Gastroesophageal sphincter (tissue), 4 donors: ENCODE results near the gene PBX1. TPM values are rescaled to one million over a fixed set of nuclear protein-coding genes. Genes with fewer than 3 reads are reported as not detected.

Source experiments
- ATAC-seq: fragments of 150-250 bp; one replicate; pipeline ENCODE4 v1.9.1; 2016; ENCODE audit warnings: mild to moderate bottlenecking, moderate library complexity
- H3K27ac ChIP-seq, 4 donors: fragments of 200-600 bp; sonication (generic) in 3 of 4; 1 replicate in 3 of 4; 2 replicates in 1 of 4; pipeline ENCODE4 v1.5.1; 2016 to 2019
- H3K27me3 ChIP-seq: fragments of 200-600 bp; sonication (generic); one replicate; pipeline ENCODE4 v1.5.1; 2019
- H3K36me3 ChIP-seq, 2 donors: fragments of 200-600 bp; sonication (generic); one replicate each; pipeline ENCODE4 v1.5.1; 2019; ENCODE audit warnings: control low read depth in 1 of 2
- H3K4me1 ChIP-seq, 3 donors: fragments of 200-600 bp; sonication (generic); 1 replicate in 2 of 3; 2 replicates in 1 of 3; pipeline ENCODE4 v1.5.1; 2016 to 2019; ENCODE audit warnings: control low read depth in 2 of 3
- H3K4me3 ChIP-seq, 2 donors: fragments of 200-600 bp; sonication (generic); one replicate each; pipeline ENCODE4 v1.5.1; 2019; ENCODE audit warnings: mild to moderate bottlenecking in 1 of 2, moderate library complexity in 1 of 2
- H3K9me3 ChIP-seq, 3 donors: fragments of 200-600 bp; sonication (generic); one replicate each; pipeline ENCODE4 v1.5.1; 2017 to 2019; ENCODE audit warnings: control low read depth in 2 of 3
- CTCF ChIP-seq, 4 experiments: fragments of 200-600 bp in 2 of 4; fragments of 450-650 bp in 2 of 4; sonication (generic) in 1 of 4; IDR thresholded peaks; one replicate each; pipeline ENCODE4 v1.5.1; 2017 to 2019; ENCODE audit warnings: antibody characterized with exemption in 4 of 4, mild to moderate bottlenecking in 2 of 4, moderate library complexity in 2 of 4
- EP300 ChIP-seq: sonication (generic); formaldehyde crosslinking; IDR thresholded peaks from one replicate; pipeline ENCODE4 v1.6.1; 2017; ENCODE audit warnings: antibody characterized with exemption, mild to moderate bottlenecking
- POLR2A ChIP-seq, 2 donors: fragments of 450-650 bp; IDR thresholded peaks; one replicate each; pipeline ENCODE4 v1.6.1; 2017; ENCODE audit warnings: antibody characterized with exemption in 2 of 2, mild to moderate bottlenecking in 2 of 2, moderate library complexity in 1 of 2
- POLR2AphosphoS5 ChIP-seq: sonication (generic); formaldehyde crosslinking; IDR thresholded peaks from one replicate; pipeline ENCODE4 v1.6.1; 2017; ENCODE audit warnings: antibody characterized with exemption
- WGBS, 2 donors: methylation state at CpG; one replicate each; pipeline ENCODE4 v1.1.5; 2018; ENCODE audit warnings: low coverage in 1 of 2; 5-methylcytosine and 5-hydroxymethylcytosine counted together
- total RNA-seq, 4 donors: library from RNA; depleted of rRNA; stranded (reverse); fragments of >200 nt; gene quantifications; one replicate each; pipeline ENCODE4 v1.1.0, GENCODE V29; 2016

The PBX1 gene
- total RNA-seq, 4 donors from 2014 or later, result 75.8 to 177 (median 140) TPM

- WGBS, 2 donors, result 29 to 50% methylated on average over 6 to 7 of the region's 7 CpGs
- TF ChIP-seq POLR2AphosphoS5 (no peak), EP300 (no peak), CTCF (IDR thresholded peaks at IDR 0.05) (no peak), POLR2A (IDR thresholded peaks at IDR 0.05) (no peak)
- Histone ChIP-seq H3K4me3 (no peak overlapping the region), H3K36me3 (no peaks in the 10 kb centered on the region), H3K27me3 (no peaks in the 10 kb centered on the region), H3K9me3 (no peaks in the 10 kb centered on the region), H3K27ac (peak overlapping the region; percentile 41 to 70 (median 55)), H3K4me1 (peaks cover 17 to 68% (median 20%) of the 10 kb centered on the region in 3 donors)
- ATAC-seq, result no peak
Observed at GRCh38 chr1:164759979-164760469, 201.0 kb downstream of the PBX1 start.

- Histone ChIP-seq H3K9me3 (no peaks in the 10 kb centered on the region), H3K27ac (peak overlapping the region in 3 of 4 donors; percentile 46 to 70 (median 55)), H3K36me3 (no peaks in the 10 kb centered on the region), H3K27me3 (no peaks in the 10 kb centered on the region), H3K4me3 (no peak overlapping the region), H3K4me1 (peaks cover 18 to 68% (median 23%) of the 10 kb centered on the region in 3 donors)
- TF ChIP-seq POLR2AphosphoS5 (peak; percentile 53), CTCF (IDR thresholded peaks at IDR 0.05) (no peak)
- 19 to 20% methylated on average over 5 of the region's 5 CpGs for WGBS, 2 donors
- peak; percentile 77 for ATAC-seq
Observed at GRCh38 chr1:164760569-164760968, 201.6 kb downstream of the PBX1 start.

GRCh38 chr1:164761009-164761408, 202.0 kb downstream of the PBX1 start:
- no peak for ATAC-seq
- H3K27me3 ChIP-seq, result no peaks in the 10 kb centered on the region
- H3K9me3 ChIP-seq, result no peaks in the 10 kb centered on the region
- no peaks in the 10 kb centered on the region for H3K36me3 ChIP-seq
- TF ChIP-seq EP300 (no peak), POLR2A (IDR thresholded peaks at IDR 0.05) (no peak), CTCF (IDR thresholded peaks at IDR 0.05) (no peak), POLR2AphosphoS5 (no peak)
- peaks cover 16 to 68% (median 23%) of the 10 kb centered on the region in 3 donors for H3K4me1 ChIP-seq
- H3K27ac ChIP-seq, result peak overlapping the region in 3 of 4 donors; percentile 46 to 70 (median 55)
- no peak overlapping the region for H3K4me3 ChIP-seq

GRCh38 chr1:164763098-164763497, 204.1 kb downstream of the PBX1 start:
- peak overlapping the region in 1 of 4 donors; percentile 21 for H3K27ac ChIP-seq
- 100% methylated on average over 2 of the region's 2 CpGs; no CpG with 5 or more reads in 1 of the 2 donors for WGBS, 2 donors
- ATAC-seq, result no peak
- peaks cover 23 to 81% (median 34%) of the 10 kb centered on the region in 3 donors for H3K4me1 ChIP-seq
- H3K27me3 ChIP-seq, result no peaks in the 10 kb centered on the region
- no peak for TF ChIP-seq POLR2AphosphoS5
- no peak for TF ChIP-seq CTCF (IDR thresholded peaks at IDR 0.05)
- no peak for TF ChIP-seq POLR2A (IDR thresholded peaks at IDR 0.05)
- TF ChIP-seq EP300, result no peak
- H3K36me3 ChIP-seq, result no peaks in the 10 kb centered on the region
- no peaks in the 10 kb centered on the region for H3K9me3 ChIP-seq
- H3K4me3 ChIP-seq, result no peak overlapping the region

- WGBS, 2 donors, result 89 to 95% methylated on average over 1 of the region's 1 CpG
- ATAC-seq, result no peak
- H3K4me3 ChIP-seq, result no peak overlapping the region
- H3K27me3 ChIP-seq, result no peaks in the 10 kb centered on the region
- H3K36me3 ChIP-seq, result no peaks in the 10 kb centered on the region
- peaks cover 23 to 80% (median 31%) of the 10 kb centered on the region in 3 donors for H3K4me1 ChIP-seq
- H3K27ac ChIP-seq, result peak overlapping the region in 2 of 4 donors; percentile 76 to 80
- H3K9me3 ChIP-seq, result no peaks in the 10 kb centered on the region
- TF ChIP-seq EP300 (no peak), POLR2A (IDR thresholded peaks at IDR 0.05) (no peak), CTCF (IDR thresholded peaks at IDR 0.05) (no peak), POLR2AphosphoS5 (no peak)
Observed at GRCh38 chr1:164764333-164764732, 205.3 kb downstream of the PBX1 start.
